WTC11 (cell line): Measurements from ENCODE around the gene CCHCR1.
"Not testable (repeated sequence)": the region's sequence is repeated elsewhere in the genome, so short reads cannot be mapped to it uniquely, and the experiment has no call there.

Experiments used
- TEAD1 ChIP-seq: sonication (generic); formaldehyde crosslinking; IDR thresholded peaks from 2 replicates; pipeline ENCODE4 v1.8.0; 2022; ENCODE audit warnings: mild to moderate bottlenecking, missing genetic modification reagents
- TF ChIP-seq, protein P1 (sequence below): sonication (generic); formaldehyde crosslinking; IDR thresholded peaks from 2 replicates; pipeline ENCODE4 v1.8.1; 2022; ENCODE audit warnings: mild to moderate bottlenecking, missing genetic modification reagents, moderate library complexity, borderline replicate concordance

DNA sequence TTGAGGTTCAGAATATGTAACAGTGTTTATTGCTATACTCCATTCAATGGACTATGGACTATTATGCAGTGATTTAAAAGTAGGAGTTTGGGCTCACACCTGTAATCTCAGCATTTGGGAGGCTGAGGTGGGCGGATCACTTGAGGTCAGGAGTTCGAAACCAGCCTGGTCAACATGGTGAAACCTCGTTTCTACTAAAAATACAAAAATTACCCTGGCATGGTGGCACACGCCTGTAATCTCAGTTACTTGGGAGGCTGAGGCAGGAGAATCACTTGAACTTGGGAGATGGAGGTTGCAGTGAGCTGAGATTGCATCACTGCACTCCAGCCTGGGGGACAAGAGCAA lies 41.5 kb upstream of the CCHCR1 start:
- not testable (repeated sequence) for TF ChIP-seq TEAD1 (CRISPR knock-in tag)
- TF ChIP-seq, protein P1, sequence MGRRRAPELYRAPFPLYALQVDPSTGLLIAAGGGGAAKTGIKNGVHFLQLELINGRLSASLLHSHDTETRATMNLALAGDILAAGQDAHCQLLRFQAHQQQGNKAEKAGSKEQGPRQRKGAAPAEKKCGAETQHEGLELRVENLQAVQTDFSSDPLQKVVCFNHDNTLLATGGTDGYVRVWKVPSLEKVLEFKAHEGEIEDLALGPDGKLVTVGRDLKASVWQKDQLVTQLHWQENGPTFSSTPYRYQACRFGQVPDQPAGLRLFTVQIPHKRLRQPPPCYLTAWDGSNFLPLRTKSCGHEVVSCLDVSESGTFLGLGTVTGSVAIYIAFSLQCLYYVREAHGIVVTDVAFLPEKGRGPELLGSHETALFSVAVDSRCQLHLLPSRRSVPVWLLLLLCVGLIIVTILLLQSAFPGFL (CRISPR knock-in tag), result not testable (repeated sequence)
